Suprapubic skin (tissue), 4 donors: ENCODE results near the gene EFCAB10. TPM values are rescaled to one million over a fixed set of nuclear protein-coding genes. Genes with fewer than 3 reads are reported as not detected.

ENCODE experiments used
- DNase-seq, 2 donors: peaks; one replicate each; pipeline ENCODE4 v3.0.0-alpha.2; 2019; ENCODE audit warnings: low spot score in 2 of 2
- H3K27ac ChIP-seq: fragments of 200-600 bp; sonication (generic); one replicate; pipeline ENCODE4 v1.5.1; 2019
- H3K27me3 ChIP-seq: fragments of 200-600 bp; sonication (generic); one replicate; pipeline ENCODE4 v1.5.1; 2019
- H3K36me3 ChIP-seq: fragments of 200-600 bp; sonication (generic); one replicate; pipeline ENCODE4 v1.5.1; 2019
- H3K4me1 ChIP-seq: fragments of 200-600 bp; sonication (generic); one replicate; pipeline ENCODE4 v1.5.1; 2019
- H3K4me3 ChIP-seq: fragments of 200-600 bp; sonication (generic); one replicate; pipeline ENCODE4 v1.5.1; 2019; ENCODE audit warnings: mild to moderate bottlenecking
- H3K9me3 ChIP-seq: fragments of 200-600 bp; sonication (generic); one replicate; pipeline ENCODE4 v1.5.1; 2019
- EP300 ChIP-seq: sonication (generic); formaldehyde crosslinking; IDR thresholded peaks from one replicate; pipeline ENCODE4 v1.6.1; 2017; ENCODE audit warnings: antibody characterized with exemption
- POLR2A ChIP-seq, 2 donors: fragments of 450-650 bp; IDR thresholded peaks; one replicate each; pipeline ENCODE4 v1.6.1; 2017; ENCODE audit warnings: antibody characterized with exemption in 2 of 2, mild to moderate bottlenecking in 2 of 2, moderate library complexity in 2 of 2
- POLR2AphosphoS5 ChIP-seq, 3 donors: sonication (generic); formaldehyde crosslinking; IDR thresholded peaks; one replicate each; pipeline ENCODE4 v1.6.1; 2017; ENCODE audit warnings: antibody characterized with exemption in 3 of 3
- WGBS: methylation state at CpG from one replicate; pipeline ENCODE4 v1.1.5; 2018; 5-methylcytosine and 5-hydroxymethylcytosine counted together
- total RNA-seq, 4 donors: library from RNA; depleted of rRNA; stranded (reverse); fragments of >200 nt; gene quantifications; one replicate each; pipeline ENCODE4 v1.1.0, GENCODE V29; 2016
- TF ChIP-seq, protein P1 (sequence below), 2 donors: fragments of 200-600 bp in 1 of 2; fragments of 450-650 bp in 1 of 2; sonication (generic) in 1 of 2; IDR thresholded peaks; one replicate each; pipeline ENCODE4 v1.5.1; 2016 to 2019; ENCODE audit warnings: antibody characterized with exemption in 2 of 2, mild to moderate bottlenecking in 1 of 2, moderate library complexity in 1 of 2

EFCAB10 gene
- total RNA-seq, 4 donors from 2014 or later = not detected

DNA sequence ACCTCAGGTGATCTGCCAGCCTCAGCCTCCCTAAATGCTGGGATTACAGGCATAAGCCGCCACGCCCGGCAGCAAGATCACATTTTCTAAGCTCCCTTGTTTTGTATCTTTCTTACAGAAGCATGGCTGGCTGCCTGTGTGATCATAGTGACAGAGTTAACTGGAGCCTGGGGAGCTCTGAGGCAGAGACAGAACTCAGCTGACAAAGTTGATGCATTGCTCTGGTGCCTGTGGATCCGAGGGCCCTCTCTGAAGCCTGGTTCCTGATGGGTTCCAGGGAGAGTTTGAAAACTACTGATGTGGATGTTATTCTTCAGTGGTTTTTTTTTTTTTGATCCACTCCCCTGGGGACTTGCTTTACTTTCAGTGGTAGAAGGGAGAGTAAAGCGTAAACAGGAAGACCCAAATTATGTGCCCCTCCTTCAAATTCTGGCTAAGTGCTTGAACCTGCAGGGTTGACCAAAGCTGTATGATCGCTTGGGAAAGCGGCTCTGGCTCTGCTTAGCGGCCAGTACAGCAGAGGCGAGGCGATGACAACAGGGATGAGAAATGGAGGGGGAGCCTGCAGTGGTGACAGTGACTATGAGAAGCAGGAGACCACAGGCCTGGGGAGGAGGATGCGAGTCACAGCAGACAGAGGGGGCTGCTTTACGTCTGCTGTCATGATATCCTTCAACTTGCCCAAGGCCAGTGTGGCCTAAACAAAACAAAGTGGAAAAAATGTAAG is 6.8 kb upstream of the EFCAB10 start:
- Histone ChIP-seq H3K36me3 (no peaks in the 10 kb centered on the region), H3K4me1 (no peaks in the 10 kb centered on the region), H3K27ac (no peak overlapping the region), H3K9me3 (no peaks in the 10 kb centered on the region), H3K4me3 (no peak overlapping the region), H3K27me3 (no peaks in the 10 kb centered on the region)
- 84% methylated on average over 12 of the region's 12 CpGs for WGBS
- no peak for DNase-seq
- TF ChIP-seq EP300 (no peak), POLR2AphosphoS5 (IDR thresholded peaks at IDR 0.05) (no peak), POLR2A (IDR thresholded peaks at IDR 0.05) (no peak)
- TF ChIP-seq, protein P1, sequence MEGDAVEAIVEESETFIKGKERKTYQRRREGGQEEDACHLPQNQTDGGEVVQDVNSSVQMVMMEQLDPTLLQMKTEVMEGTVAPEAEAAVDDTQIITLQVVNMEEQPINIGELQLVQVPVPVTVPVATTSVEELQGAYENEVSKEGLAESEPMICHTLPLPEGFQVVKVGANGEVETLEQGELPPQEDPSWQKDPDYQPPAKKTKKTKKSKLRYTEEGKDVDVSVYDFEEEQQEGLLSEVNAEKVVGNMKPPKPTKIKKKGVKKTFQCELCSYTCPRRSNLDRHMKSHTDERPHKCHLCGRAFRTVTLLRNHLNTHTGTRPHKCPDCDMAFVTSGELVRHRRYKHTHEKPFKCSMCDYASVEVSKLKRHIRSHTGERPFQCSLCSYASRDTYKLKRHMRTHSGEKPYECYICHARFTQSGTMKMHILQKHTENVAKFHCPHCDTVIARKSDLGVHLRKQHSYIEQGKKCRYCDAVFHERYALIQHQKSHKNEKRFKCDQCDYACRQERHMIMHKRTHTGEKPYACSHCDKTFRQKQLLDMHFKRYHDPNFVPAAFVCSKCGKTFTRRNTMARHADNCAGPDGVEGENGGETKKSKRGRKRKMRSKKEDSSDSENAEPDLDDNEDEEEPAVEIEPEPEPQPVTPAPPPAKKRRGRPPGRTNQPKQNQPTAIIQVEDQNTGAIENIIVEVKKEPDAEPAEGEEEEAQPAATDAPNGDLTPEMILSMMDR (IDR thresholded peaks at IDR 0.05) = no peak

DNA sequence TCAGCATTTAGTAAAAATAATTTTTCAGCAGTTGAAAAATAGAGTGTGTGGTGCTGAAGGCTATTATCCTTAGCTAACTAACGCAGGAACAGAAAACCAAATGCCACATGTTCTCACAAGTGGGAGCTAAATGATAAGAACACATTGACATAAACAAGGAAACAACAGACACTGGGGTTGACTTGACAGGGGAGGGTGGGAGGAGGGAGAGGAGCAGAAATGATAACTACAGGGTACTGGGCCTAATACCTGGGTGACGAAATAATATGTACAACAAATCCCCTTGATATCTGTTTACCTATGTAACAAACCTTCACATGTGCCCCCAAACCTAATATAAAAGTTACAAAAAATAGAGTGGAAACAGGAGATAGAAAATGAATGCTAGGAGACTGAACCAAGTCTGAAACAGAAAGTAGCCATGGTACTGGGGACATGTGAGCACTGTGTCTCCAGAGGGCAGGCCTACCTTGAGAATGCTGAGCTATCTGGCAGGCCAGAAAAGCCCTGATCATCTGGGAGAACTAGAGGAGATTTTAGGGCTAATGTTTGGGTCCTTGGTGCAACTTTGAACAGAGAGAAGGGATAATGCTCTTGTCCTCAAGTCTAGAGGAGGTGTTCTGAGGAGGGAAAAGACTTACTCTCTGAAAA is 4.7 kb upstream of the EFCAB10 start:
- DNase-seq = no peak
- H3K36me3 ChIP-seq = no peaks in the 10 kb centered on the region

DNA sequence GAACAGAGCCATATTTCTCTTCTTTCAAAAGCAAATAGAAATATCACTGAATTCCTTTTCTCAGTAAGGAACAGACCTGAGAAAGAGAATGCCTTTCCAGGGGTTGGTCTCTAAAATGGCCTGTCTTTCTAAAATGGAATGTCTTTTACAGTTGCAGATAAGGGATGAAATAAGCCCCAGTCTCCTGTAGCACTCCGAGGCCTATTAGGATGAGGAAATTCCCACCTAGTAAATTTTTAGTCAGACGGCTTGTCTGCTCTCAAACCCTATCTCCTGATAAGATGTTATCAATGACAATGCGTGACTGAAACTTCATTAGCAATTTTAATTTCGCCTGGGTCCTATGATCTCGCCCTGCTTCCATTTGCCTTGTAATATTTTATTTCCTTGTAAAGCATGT is 2.9 kb upstream of the EFCAB10 start:
- 86% methylated on average over 5 of the region's 5 CpGs for WGBS
- H3K4me3 ChIP-seq = no peak overlapping the region
- H3K27ac ChIP-seq = no peak overlapping the region
- TF ChIP-seq POLR2A (IDR thresholded peaks at IDR 0.05) = no peak
- no peak for TF ChIP-seq POLR2AphosphoS5 (IDR thresholded peaks at IDR 0.05)
- TF ChIP-seq, protein P1 (IDR thresholded peaks at IDR 0.05) = no peak
- no peak for TF ChIP-seq EP300
- DNase-seq = no peak
- peaks cover 4% of the 10 kb centered on the region for H3K27me3 ChIP-seq
- no peaks in the 10 kb centered on the region for H3K36me3 ChIP-seq
- H3K4me1 ChIP-seq = peaks cover 5% of the 10 kb centered on the region
- H3K9me3 ChIP-seq = no peaks in the 10 kb centered on the region

More for the DNA sequence above, 4.7 kb upstream of the EFCAB10 start:
- Histone ChIP-seq H3K27me3 (peaks cover 4% of the 10 kb centered on the region), H3K9me3 (no peaks in the 10 kb centered on the region), H3K27ac (no peak overlapping the region), H3K4me3 (no peak overlapping the region), H3K4me1 (peaks cover 5% of the 10 kb centered on the region)
- TF ChIP-seq EP300 (no peak), POLR2A (IDR thresholded peaks at IDR 0.05) (no peak), POLR2AphosphoS5 (IDR thresholded peaks at IDR 0.05) (no peak)
- TF ChIP-seq, protein P1 (IDR thresholded peaks at IDR 0.05) = no peak
- 93% methylated on average over 2 of the region's 2 CpGs for WGBS

DNA sequence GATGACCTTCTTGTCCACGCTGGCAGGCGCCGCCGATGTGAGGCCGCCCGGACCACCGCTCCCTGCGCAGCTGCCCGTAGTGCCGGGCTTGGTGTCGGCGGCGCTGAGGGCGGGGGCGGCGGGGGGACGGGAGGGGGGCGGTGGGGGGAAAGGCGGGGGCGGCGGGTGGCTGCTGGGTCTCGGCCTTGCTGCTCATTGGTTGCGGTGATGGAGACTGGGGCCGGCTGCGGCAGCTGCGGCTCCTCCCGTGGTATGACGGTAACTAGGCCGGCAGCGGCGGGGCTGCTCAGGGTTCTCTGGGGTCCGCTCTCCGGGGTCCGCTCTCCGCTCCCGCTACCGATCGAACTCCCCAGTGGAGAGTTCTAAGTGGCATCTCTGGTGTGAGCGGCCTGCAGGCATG is 1.8 kb upstream of the EFCAB10 start:
- H3K36me3 ChIP-seq = no peaks in the 10 kb centered on the region
- H3K27me3 ChIP-seq = peaks cover 4% of the 10 kb centered on the region
- H3K4me1 ChIP-seq = peaks cover 5% of the 10 kb centered on the region
- H3K4me3 ChIP-seq = no peak overlapping the region
- H3K27ac ChIP-seq = no peak overlapping the region
- no peak for DNase-seq
- no peaks in the 10 kb centered on the region for H3K9me3 ChIP-seq
- TF ChIP-seq, protein P1 (IDR thresholded peaks at IDR 0.05) = no peak
- no peak for TF ChIP-seq EP300
- TF ChIP-seq POLR2A (IDR thresholded peaks at IDR 0.05) = no peak
- TF ChIP-seq POLR2AphosphoS5 (IDR thresholded peaks at IDR 0.05) = no peak
- WGBS = 73% methylated on average over 31 of the region's 39 CpGs

DNA sequence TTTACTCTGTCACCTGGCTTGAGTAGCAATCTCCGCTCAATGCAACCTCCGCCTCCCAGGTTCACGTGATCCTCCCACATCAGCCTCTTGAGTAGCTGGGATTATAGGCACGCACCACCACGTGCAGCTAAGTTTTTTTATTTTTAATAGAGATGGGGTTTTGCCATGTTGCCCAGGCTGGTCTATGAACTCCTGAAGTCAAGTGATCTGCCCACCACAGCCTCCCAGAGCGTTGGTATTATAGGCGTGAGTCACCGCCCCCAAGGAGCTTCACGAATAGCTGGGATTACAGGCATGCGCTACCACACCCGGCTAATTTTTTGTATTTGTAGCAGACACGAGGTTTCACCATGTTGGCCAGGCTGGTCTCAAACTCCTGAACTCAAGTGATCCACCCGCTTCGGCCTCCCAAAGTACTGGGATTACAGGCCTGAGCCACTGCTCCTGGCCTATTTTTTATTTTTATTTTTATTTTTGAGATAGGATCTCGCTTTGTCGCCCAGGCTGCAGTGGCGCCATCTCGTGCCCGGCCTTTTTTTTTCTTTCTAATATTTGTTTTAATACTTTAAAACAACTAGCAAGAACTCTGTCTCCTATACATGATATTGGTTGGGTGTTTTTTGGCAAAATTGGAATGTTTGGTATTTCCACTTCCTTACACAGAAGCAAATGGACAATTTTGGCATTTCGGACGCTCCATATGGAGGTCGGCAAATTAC is 1.1 kb downstream of the EFCAB10 start:
- no peak for DNase-seq
- WGBS = 86% methylated on average over 22 of the region's 22 CpGs
- TF ChIP-seq POLR2AphosphoS5 (IDR thresholded peaks at IDR 0.05) (no peak), POLR2A (IDR thresholded peaks at IDR 0.05) (no peak), EP300 (no peak)
- TF ChIP-seq, protein P1 (IDR thresholded peaks at IDR 0.05) = no peak

More for the DNA sequence above, 1.1 kb downstream of the EFCAB10 start:
- Histone ChIP-seq H3K4me1 (peaks cover 5% of the 10 kb centered on the region), H3K36me3 (no peaks in the 10 kb centered on the region), H3K27me3 (peaks cover 4% of the 10 kb centered on the region), H3K4me3 (no peak overlapping the region), H3K9me3 (no peaks in the 10 kb centered on the region), H3K27ac (no peak overlapping the region)
